ENCODE measurements around the gene RAB40C.

RAB40C gene

GRCh38 chr16:559411-560203 is 30.3 kb upstream of the RAB40C start:
- ATAC-seq = no peak
- TF ChIP-seq, protein P1, sequence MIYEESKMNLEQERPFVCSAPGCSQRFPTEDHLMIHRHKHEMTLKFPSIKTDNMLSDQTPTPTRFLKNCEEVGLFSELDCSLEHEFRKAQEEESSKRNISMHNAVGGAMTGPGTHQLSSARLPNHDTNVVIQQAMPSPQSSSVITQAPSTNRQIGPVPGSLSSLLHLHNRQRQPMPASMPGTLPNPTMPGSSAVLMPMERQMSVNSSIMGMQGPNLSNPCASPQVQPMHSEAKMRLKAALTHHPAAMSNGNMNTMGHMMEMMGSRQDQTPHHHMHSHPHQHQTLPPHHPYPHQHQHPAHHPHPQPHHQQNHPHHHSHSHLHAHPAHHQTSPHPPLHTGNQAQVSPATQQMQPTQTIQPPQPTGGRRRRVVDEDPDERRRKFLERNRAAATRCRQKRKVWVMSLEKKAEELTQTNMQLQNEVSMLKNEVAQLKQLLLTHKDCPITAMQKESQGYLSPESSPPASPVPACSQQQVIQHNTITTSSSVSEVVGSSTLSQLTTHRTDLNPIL (CRISPR knock-in tag; IDR thresholded peaks at IDR 0.05; ENCODE audit: low read depth) = no peak
- TF ChIP-seq TCF4 (CRISPR knock-in tag; IDR thresholded peaks at IDR 0.05; ENCODE audit: borderline replicate concordance) = no peak
- TF ChIP-seq ZC3H10 (CRISPR knock-in tag; IDR thresholded peaks at IDR 0.05) = no peak
- TF ChIP-seq CSDC2 (CRISPR knock-in tag; IDR thresholded peaks at IDR 0.05) = no peak
- no peak for TF ChIP-seq PPARA (CRISPR knock-in tag; IDR thresholded peaks at IDR 0.05; ENCODE audit: borderline replicate concordance)
- no peak for TF ChIP-seq PATZ1 (CRISPR knock-in tag; IDR thresholded peaks at IDR 0.05; ENCODE audit: borderline replicate concordance)
- TF ChIP-seq BACH2 (CRISPR knock-in tag; IDR thresholded peaks at IDR 0.05; ENCODE audit: borderline replicate concordance) = no peak
- no peak for TF ChIP-seq SNAI2 (CRISPR knock-in tag; IDR thresholded peaks at IDR 0.05)

- TF ChIP-seq ZNF8 (CRISPR knock-in tag; IDR thresholded peaks at IDR 0.05) (no peak), ESRRG (CRISPR knock-in tag; IDR thresholded peaks at IDR 0.05) (no peak), GLIS3 (CRISPR knock-in tag; IDR thresholded peaks at IDR 0.05) (no peak), CSDC2 (CRISPR knock-in tag; IDR thresholded peaks at IDR 0.05) (no peak), ZNF565 (CRISPR knock-in tag; conservative IDR thresholded peaks at IDR 0.05; ENCODE audit: low read depth) (no peak), TCF4 (CRISPR knock-in tag; IDR thresholded peaks at IDR 0.05; ENCODE audit: borderline replicate concordance) (no peak), BACH2 (CRISPR knock-in tag; IDR thresholded peaks at IDR 0.05; ENCODE audit: borderline replicate concordance) (no peak)
- ATAC-seq = no peak
Measured at GRCh38 chr16:560204-560700, 29.6 kb upstream of the RAB40C start, which contains the start of gene PRR35. Gene PRR35 (plus strand): TSS chr16:560394. CDS start chr16:563295, 2,901 bp downstream.

- TF ChIP-seq ZC3H10 (CRISPR knock-in tag; IDR thresholded peaks at IDR 0.05) = no peak
- TF ChIP-seq, protein P1 (CRISPR knock-in tag; IDR thresholded peaks at IDR 0.05; ENCODE audit: low read depth) = no peak
- TF ChIP-seq ZNF565 (CRISPR knock-in tag; conservative IDR thresholded peaks at IDR 0.05; ENCODE audit: low read depth) = no peak
- TF ChIP-seq TCF4 (CRISPR knock-in tag; IDR thresholded peaks at IDR 0.05; ENCODE audit: borderline replicate concordance) = no peak
- TF ChIP-seq PATZ1 (CRISPR knock-in tag; IDR thresholded peaks at IDR 0.05; ENCODE audit: borderline replicate concordance) = no peak
- no peak for TF ChIP-seq TOX (CRISPR knock-in tag; IDR thresholded peaks at IDR 0.05; ENCODE audit: borderline replicate concordance)
- no peak for TF ChIP-seq CSRNP3 (CRISPR knock-in tag; IDR thresholded peaks at IDR 0.05)
- TF ChIP-seq BACH2 (CRISPR knock-in tag; IDR thresholded peaks at IDR 0.05; ENCODE audit: borderline replicate concordance) = no peak
- no peak for TF ChIP-seq ARNTL (CRISPR knock-in tag; IDR thresholded peaks at IDR 0.05; ENCODE audit: borderline replicate concordance, low read depth)
- no peak for TF ChIP-seq ZNF8 (CRISPR knock-in tag; IDR thresholded peaks at IDR 0.05)
- TF ChIP-seq ESRRG (CRISPR knock-in tag; IDR thresholded peaks at IDR 0.05) = no peak
- TF ChIP-seq RARB (CRISPR knock-in tag; IDR thresholded peaks at IDR 0.05) = no peak
- no peak for TF ChIP-seq ISL1 (CRISPR knock-in tag; IDR thresholded peaks at IDR 0.05)
- no peak for TF ChIP-seq CSDC2 (CRISPR knock-in tag; IDR thresholded peaks at IDR 0.05)
- TF ChIP-seq, protein P2, sequence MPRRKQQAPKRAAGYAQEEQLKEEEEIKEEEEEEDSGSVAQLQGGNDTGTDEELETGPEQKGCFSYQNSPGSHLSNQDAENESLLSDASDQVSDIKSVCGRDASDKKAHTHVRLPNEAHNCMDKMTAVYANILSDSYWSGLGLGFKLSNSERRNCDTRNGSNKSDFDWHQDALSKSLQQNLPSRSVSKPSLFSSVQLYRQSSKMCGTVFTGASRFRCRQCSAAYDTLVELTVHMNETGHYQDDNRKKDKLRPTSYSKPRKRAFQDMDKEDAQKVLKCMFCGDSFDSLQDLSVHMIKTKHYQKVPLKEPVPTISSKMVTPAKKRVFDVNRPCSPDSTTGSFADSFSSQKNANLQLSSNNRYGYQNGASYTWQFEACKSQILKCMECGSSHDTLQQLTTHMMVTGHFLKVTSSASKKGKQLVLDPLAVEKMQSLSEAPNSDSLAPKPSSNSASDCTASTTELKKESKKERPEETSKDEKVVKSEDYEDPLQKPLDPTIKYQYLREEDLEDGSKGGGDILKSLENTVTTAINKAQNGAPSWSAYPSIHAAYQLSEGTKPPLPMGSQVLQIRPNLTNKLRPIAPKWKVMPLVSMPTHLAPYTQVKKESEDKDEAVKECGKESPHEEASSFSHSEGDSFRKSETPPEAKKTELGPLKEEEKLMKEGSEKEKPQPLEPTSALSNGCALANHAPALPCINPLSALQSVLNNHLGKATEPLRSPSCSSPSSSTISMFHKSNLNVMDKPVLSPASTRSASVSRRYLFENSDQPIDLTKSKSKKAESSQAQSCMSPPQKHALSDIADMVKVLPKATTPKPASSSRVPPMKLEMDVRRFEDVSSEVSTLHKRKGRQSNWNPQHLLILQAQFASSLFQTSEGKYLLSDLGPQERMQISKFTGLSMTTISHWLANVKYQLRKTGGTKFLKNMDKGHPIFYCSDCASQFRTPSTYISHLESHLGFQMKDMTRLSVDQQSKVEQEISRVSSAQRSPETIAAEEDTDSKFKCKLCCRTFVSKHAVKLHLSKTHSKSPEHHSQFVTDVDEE (CRISPR knock-in tag; IDR thresholded peaks at IDR 0.05) = no peak
- no peak for TF ChIP-seq POU6F1 (CRISPR knock-in tag; IDR thresholded peaks at IDR 0.05; ENCODE audit: borderline replicate concordance, low read depth)
- TF ChIP-seq GLIS3 (CRISPR knock-in tag; IDR thresholded peaks at IDR 0.05) = no peak
- no peak for ATAC-seq
Measured at GRCh38 chr16:560701-561412, 29.0 kb upstream of the RAB40C start.
